ENCODE measurements around the gene PRR5. TPM values are rescaled to one million over a fixed set of nuclear protein-coding genes. Genes with fewer than 3 reads are reported as not detected.

The PRR5 gene
- total and polyA plus RNA-seq, 2 of the 13 experiments (the other 11 are each of a cell fraction or from before 2014, with no cell fraction given) = 11.6 to 27.5 TPM

GRCh38 chr22:44676441-44677352 lies 25.3 kb upstream of the PRR5 start (continued):
- TF ChIP-seq FOXA3 (CRISPR knock-in tag; IDR thresholded peaks at IDR 0.05) = peak; percentile 57; the same call in 1 of the 2 replicates
- TF ChIP-seq, protein P1, sequence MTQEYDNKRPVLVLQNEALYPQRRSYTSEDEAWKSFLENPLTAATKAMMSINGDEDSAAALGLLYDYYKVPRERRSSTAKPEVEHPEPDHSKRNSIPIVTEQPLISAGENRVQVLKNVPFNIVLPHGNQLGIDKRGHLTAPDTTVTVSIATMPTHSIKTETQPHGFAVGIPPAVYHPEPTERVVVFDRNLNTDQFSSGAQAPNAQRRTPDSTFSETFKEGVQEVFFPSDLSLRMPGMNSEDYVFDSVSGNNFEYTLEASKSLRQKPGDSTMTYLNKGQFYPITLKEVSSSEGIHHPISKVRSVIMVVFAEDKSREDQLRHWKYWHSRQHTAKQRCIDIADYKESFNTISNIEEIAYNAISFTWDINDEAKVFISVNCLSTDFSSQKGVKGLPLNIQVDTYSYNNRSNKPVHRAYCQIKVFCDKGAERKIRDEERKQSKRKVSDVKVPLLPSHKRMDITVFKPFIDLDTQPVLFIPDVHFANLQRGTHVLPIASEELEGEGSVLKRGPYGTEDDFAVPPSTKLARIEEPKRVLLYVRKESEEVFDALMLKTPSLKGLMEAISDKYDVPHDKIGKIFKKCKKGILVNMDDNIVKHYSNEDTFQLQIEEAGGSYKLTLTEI (CRISPR knock-in tag; conservative IDR thresholded peaks at IDR 0.05) = no peak
- TF ChIP-seq ZNF792 (CRISPR knock-in tag; IDR thresholded peaks at IDR 0.05) = 0 out of 2 replicates have a peak, but pooled peaks have one; percentile 28
- no peak for TF ChIP-seq PRMT3 (CRISPR knock-in tag; IDR thresholded peaks at IDR 0.05; ENCODE audit: borderline replicate concordance, low read depth)
- TF ChIP-seq, protein P2, sequence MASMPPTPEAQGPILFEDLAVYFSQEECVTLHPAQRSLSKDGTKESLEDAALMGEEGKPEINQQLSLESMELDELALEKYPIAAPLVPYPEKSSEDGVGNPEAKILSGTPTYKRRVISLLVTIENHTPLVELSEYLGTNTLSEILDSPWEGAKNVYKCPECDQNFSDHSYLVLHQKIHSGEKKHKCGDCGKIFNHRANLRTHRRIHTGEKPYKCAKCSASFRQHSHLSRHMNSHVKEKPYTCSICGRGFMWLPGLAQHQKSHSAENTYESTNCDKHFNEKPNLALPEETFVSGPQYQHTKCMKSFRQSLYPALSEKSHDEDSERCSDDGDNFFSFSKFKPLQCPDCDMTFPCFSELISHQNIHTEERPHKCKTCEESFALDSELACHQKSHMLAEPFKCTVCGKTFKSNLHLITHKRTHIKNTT (CRISPR knock-in tag; IDR thresholded peaks at IDR 0.05) = no peak
- no peak for TF ChIP-seq ZFP1 (CRISPR knock-in tag; IDR thresholded peaks at IDR 0.05)
- peak; percentile 97 for TF ChIP-seq MTA1 (CRISPR knock-in tag; IDR thresholded peaks at IDR 0.05; ENCODE audit: borderline replicate concordance)
- TF ChIP-seq KDM5B (CRISPR knock-in tag; IDR thresholded peaks at IDR 0.05; ENCODE audit: borderline replicate concordance) = no peak
- TF ChIP-seq, protein P3, sequence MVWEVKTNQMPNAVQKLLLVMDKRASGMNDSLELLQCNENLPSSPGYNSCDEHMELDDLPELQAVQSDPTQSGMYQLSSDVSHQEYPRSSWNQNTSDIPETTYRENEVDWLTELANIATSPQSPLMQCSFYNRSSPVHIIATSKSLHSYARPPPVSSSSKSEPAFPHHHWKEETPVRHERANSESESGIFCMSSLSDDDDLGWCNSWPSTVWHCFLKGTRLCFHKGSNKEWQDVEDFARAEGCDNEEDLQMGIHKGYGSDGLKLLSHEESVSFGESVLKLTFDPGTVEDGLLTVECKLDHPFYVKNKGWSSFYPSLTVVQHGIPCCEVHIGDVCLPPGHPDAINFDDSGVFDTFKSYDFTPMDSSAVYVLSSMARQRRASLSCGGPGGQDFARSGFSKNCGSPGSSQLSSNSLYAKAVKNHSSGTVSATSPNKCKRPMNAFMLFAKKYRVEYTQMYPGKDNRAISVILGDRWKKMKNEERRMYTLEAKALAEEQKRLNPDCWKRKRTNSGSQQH (CRISPR knock-in tag; IDR thresholded peaks at IDR 0.05; ENCODE audit: low read depth) = peak; percentile 56; the same call in 1 of the 2 replicates
- no peak for TF ChIP-seq ZNF678 (CRISPR knock-in tag; IDR thresholded peaks at IDR 0.05)
- TF ChIP-seq ZNF577 (CRISPR knock-in tag; IDR thresholded peaks at IDR 0.05; ENCODE audit: borderline replicate concordance, low read depth) = no peak
- TF ChIP-seq AGO1 (IDR thresholded peaks at IDR 0.05; ENCODE audit: low read depth, low read length, poor library complexity, severe bottlenecking) = no peak
- TF ChIP-seq, protein P4, sequence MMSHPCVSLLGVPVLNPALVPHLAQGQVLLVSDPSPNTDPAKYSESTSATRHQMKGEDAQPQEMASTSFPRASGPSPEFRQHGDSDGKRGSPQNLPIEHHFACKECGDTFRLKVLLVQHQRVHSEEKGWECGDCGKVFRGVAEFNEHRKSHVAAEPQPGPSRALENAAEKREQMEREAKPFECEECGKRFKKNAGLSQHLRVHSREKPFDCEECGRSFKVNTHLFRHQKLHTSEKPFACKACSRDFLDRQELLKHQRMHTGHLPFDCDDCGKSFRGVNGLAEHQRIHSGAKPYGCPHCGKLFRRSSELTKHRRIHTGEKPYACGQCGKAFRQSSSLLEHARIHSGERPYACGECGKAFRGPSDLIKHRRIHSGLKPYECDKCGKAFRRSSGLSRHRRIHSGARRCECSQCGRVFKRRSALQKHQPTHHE (CRISPR knock-in tag; IDR thresholded peaks at IDR 0.05; ENCODE audit: borderline replicate concordance) = peak; percentile 29; the same call in 1 of the 2 replicates
- TF ChIP-seq SOX5 (CRISPR knock-in tag; IDR thresholded peaks at IDR 0.05; ENCODE audit: borderline replicate concordance) = no peak
- TF ChIP-seq ZBTB21 (CRISPR knock-in tag; IDR thresholded peaks at IDR 0.05) = no peak
- peak; percentile 42; the same call in 1 of the 2 replicates for TF ChIP-seq IRF2 (CRISPR knock-in tag; IDR thresholded peaks at IDR 0.05)
- no peak for TF ChIP-seq ZIK1 (CRISPR knock-in tag; IDR thresholded peaks at IDR 0.05; ENCODE audit: borderline replicate concordance, low read depth)
- TF ChIP-seq ZKSCAN1 (IDR thresholded peaks at IDR 0.05; ENCODE audit: low read length) = no peak; the same call in 1 of the 2 replicates
- TF ChIP-seq SRSF1 (optimal IDR thresholded peaks at IDR 0.05; ENCODE audit: low read depth, low read length) = peak; percentile 25
- no peak for TF ChIP-seq SMAD9 (CRISPR knock-in tag; IDR thresholded peaks at IDR 0.05)
- TF ChIP-seq FOXM1 (CRISPR knock-in tag; IDR thresholded peaks at IDR 0.05) = no peak
- no peak for TF ChIP-seq ZNF383 (CRISPR knock-in tag; IDR thresholded peaks at IDR 0.05; ENCODE audit: borderline replicate concordance)
- TF ChIP-seq TARDBP (CRISPR knock-in tag; IDR thresholded peaks at IDR 0.05) = peak; percentile 63
- peak; percentile 45; the same call in 1 of the 2 replicates for TF ChIP-seq ZNF350 (CRISPR knock-in tag; IDR thresholded peaks at IDR 0.05; ENCODE audit: borderline replicate concordance, low read depth)
- TF ChIP-seq HES4 (CRISPR knock-in tag; IDR thresholded peaks at IDR 0.05; ENCODE audit: borderline replicate concordance) = no peak
